NCI-H446 (cell line): ENCODE results near the gene BSN.
"Not testable (repeated sequence)": the region's sequence is repeated elsewhere in the genome, so short reads cannot be mapped to it uniquely, and the experiment has no call there.

Experiments
- DNase-seq, 2 experiments: peaks; one replicate each; lab custom pipeline; 2025; lab: John Stamatoyannopoulos, UW

BSN gene

GRCh38 chr3:49694409-49695070, 140.3 kb downstream of the BSN start:
- DNase-seq: not testable (repeated sequence)

- DNase-seq: not testable (repeated sequence)
These were observed 141.2 kb downstream of the BSN start for GRCh38 chr3:49695350-49696015.

GRCh38 chr3:49699281-49699979, 145.2 kb downstream of the BSN start:
- no peak for DNase-seq

GRCh38 chr3:49700014-49700413, 145.7 kb downstream of the BSN start:
- no peak for DNase-seq

GRCh38 chr3:49700453-49701128, 146.3 kb downstream of the BSN start:
- DNase-seq: no peak

GRCh38 chr3:49701388-49702077, 147.3 kb downstream of the BSN start:
- no peak for DNase-seq

GRCh38 chr3:49702672-49703071, 148.4 kb downstream of the BSN start:
- no peak for DNase-seq

GRCh38 chr3:49703443-49703927, 149.2 kb downstream of the BSN start:
- DNase-seq: peak; percentile 8 to 62

GRCh38 chr3:49703956-49704355, 149.7 kb downstream of the BSN start:
- DNase-seq: no peak

- no peak for DNase-seq
These were observed 150.4 kb downstream of the BSN start for GRCh38 chr3:49704629-49705028.

- DNase-seq: no peak
These were observed 151.2 kb downstream of the BSN start for GRCh38 chr3:49705390-49705960.

GRCh38 chr3:49706456-49707112, 152.3 kb downstream of the BSN start:
- no peak for DNase-seq

GRCh38 chr3:49707113-49707480, 152.8 kb downstream of the BSN start:
- peak in 1 of 2 experiments; percentile 53 for DNase-seq

GRCh38 chr3:49709852-49710251, 155.6 kb downstream of the BSN start:
- no peak for DNase-seq

- DNase-seq: no peak
These were observed 157.2 kb downstream of the BSN start for GRCh38 chr3:49711489-49711888.

GRCh38 chr3:49712166-49712565, 157.9 kb downstream of the BSN start:
- DNase-seq: no peak

GRCh38 chr3:49712631-49713317, 158.5 kb downstream of the BSN start:
- DNase-seq: no peak

- no peak for DNase-seq
These were observed 159.2 kb downstream of the BSN start for GRCh38 chr3:49713336-49714105.

- DNase-seq: no peak
These were observed 160.7 kb downstream of the BSN start for GRCh38 chr3:49714728-49715550.
